CMK (cell line): ENCODE measurements around the gene OSGIN1.

Source experiments
- DNase-seq: peaks from one replicate; pipeline ENCODE4 v3.0.0-alpha.2; 2010; ENCODE audit warnings: low read depth

The OSGIN1 gene

GRCh38 chr16:83971165-83972130 lies 18.4 kb downstream of the OSGIN1 start:
- no peak for DNase-seq

DNA sequence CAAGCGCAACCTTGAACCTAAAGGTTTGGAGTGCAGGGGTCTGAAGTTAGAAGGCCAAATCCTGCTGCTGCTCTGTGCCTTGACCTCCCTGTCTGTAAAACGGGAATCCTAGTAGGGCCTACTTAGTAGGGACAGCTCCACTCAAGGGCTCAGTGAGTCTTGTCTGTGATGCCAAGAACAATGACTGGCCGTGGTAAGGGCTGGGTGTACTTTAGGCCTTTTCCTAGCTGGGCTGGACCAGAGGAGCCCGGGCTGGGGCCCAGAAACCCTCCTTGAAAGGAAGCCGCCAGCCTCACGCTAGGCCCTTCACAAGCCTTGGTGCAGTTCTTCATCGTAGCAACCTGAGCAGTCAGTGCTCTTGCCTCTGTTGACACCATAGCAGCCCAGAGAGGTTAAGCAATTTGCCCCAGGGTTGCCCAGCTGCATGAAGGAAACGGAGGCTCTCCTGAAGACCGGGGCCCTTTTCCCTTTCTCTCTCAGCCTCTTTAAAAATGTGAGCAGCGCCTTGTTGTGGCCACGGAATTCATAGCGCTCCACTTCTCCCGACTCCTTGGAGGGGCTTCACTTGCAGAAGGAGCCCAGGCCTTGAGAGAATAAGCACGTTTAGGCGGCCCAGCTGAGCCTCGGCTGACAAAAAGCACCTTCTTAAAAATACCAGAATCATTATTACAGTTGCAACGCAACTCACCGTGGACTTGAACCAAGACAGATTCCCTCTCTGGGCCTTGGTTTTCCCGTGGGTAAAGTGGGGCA lies 19.4 kb downstream of the OSGIN1 start:
- DNase-seq = no peak

DNA sequence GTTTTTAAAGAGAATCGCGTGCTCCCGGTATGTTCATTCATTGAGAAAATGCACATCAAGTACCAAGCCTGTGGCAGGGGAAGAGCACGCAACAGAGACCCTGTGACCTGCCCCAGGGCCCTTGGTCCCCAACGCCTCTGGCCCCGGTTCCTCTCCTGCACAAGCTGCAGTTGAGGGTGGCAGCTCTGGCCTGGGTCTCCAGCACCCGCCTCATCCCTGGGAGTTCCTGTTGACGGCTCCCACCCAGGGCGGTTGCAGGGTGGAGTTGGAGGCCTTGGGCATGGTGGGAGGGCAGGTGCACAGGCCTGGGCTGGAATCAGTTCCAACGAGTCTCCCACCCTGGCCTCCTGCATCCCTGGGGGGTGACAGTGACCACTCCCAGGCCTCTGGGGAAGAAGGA lies 20.0 kb downstream of the OSGIN1 start:
- DNase-seq = no peak

GRCh38 chr16:83973581-83974385 lies 20.7 kb downstream of the OSGIN1 start:
- DNase-seq = no peak

- DNase-seq = no peak
These were observed 21.4 kb downstream of the OSGIN1 start for GRCh38 chr16:83974475-83974874.

- no peak for DNase-seq
These were observed 22.7 kb downstream of the OSGIN1 start for GRCh38 chr16:83975590-83976260.

DNA sequence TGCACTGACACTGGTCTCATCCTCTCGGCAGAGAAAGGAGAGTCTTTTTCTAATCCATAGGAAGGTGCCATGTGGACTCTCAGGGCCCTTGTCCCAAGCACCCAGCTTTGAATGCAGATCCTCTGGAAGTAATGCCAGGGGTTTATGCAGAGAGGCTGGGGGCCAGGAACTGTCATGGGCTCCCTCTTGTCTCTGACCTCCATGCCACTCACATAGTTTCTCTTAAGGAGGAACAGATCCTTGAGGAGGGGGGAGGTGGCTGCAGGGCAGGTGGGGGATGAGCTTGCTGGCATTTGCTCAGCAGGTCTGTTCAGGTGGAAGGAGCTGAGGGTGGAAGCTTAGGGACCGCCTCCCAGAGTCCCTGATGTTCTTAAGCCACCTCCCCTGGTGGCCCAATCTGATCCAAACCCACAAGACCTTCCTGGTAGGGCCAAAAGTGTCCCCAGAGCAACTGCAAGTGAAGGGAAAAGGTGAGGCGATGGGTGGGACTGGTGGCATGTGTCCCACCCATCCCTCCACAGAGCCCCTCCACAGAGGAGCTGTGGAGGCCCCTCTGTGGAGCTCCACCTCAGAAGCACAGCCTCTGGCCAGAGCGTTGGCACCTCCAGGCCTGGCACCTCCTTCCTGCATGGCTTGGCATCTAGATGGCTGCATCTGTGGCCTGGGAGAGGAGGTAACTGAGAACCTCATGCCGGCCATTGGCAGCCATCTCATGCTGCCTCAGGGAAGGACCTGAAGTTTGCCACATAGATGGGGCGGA lies 24.2 kb downstream of the OSGIN1 start:
- no peak for DNase-seq

DNA sequence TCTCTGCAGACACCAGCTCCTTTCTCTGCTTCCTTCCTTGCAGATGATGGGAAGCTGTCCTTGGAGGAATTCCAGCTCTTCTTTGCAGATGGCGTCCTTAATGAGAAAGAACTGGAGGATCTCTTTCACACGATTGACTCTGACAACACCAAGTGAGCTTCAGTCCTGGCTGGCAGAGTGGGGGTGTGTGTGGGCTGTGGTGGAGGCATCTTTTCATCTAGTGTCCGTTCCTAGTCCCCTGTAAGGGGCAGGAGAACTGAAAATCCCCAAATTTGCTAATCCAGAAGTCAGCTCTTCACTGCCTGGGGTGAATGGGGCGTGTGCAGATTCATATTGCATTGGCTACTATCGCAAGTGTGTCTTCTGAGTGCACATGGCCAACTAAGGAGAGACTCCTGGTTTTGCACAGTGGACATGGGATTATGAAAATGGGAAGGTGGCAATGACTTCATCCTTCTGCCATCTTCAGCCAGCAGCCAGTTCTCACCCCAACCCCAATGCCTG lies 25.4 kb downstream of the OSGIN1 start:
- no peak for DNase-seq

GRCh38 chr16:83979441-83979840 lies 26.4 kb downstream of the OSGIN1 start:
- no peak for DNase-seq

- no peak for DNase-seq
These were observed 27.8 kb downstream of the OSGIN1 start for GRCh38 chr16:83980794-83981193.

- no peak for DNase-seq
These were observed 28.8 kb downstream of the OSGIN1 start for GRCh38 chr16:83981799-83982198.

DNA sequence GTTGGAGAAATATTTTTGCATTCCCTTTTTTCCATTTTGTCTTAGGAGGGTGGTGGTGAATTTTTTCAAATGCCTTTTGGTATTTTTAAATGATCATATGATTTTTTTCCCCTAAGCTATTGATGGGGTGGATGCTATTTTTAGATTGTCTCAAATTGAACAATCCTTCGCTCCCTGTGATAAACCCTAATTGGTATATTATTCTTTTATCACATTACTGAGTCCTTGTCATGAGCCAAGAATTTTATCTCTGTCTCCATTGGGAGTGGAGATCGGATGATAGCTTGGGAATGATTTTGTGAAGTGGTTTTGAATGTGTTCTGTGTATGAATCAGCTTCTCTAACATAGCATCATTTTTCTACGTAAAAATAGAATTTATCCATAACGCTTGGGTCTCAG lies 30.5 kb downstream of the OSGIN1 start:
- no peak for DNase-seq

GRCh38 chr16:83989300-83989699 lies 36.3 kb downstream of the OSGIN1 start:
- no peak for DNase-seq

GRCh38 chr16:83990492-83990891 lies 37.5 kb downstream of the OSGIN1 start:
- DNase-seq = no peak

DNA sequence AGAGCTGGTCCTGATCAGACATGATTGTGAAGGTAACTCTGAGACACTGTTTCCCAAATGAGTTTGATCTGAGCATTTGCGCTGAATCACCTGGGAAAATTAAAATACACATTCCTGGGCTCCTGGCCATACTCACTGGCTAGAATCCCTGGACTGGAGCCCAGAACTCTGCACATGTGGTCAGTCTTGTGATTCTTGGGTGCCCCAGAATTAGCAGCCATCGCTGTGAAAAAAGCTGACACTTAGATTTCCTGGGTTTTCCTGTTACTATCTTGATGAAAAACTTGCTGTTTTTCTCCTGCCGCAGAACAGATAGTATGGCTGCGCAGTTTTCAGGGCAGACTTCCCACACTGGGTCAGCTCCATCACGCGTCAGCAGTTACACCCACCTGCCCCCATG lies 39.6 kb downstream of the OSGIN1 start:
- DNase-seq = no peak

GRCh38 chr16:83994087-83994486 lies 41.0 kb downstream of the OSGIN1 start:
- no peak for DNase-seq

GRCh38 chr16:83994703-83995102 lies 41.7 kb downstream of the OSGIN1 start:
- DNase-seq = no peak

DNA sequence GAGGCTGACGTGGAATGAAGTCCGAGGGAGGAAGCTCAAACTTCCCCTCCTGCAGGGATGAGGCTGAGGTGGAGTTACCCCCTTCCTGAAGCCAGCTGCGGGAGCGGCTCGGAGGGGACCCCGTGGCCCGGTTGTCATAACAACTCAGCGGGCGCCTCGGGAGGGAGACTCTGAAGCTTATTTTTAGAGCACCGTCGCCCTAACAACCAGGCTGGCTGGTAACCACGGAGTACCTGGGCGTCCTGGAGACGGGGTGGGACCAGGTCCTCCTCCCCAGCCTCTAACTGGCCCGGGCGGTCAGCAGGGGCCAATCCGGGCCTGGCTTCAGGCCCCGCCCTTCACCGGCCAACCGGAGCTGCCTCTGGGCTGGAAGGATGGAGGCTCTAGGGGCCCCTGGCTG lies 42.7 kb downstream of the OSGIN1 start:
- DNase-seq = no peak

DNA sequence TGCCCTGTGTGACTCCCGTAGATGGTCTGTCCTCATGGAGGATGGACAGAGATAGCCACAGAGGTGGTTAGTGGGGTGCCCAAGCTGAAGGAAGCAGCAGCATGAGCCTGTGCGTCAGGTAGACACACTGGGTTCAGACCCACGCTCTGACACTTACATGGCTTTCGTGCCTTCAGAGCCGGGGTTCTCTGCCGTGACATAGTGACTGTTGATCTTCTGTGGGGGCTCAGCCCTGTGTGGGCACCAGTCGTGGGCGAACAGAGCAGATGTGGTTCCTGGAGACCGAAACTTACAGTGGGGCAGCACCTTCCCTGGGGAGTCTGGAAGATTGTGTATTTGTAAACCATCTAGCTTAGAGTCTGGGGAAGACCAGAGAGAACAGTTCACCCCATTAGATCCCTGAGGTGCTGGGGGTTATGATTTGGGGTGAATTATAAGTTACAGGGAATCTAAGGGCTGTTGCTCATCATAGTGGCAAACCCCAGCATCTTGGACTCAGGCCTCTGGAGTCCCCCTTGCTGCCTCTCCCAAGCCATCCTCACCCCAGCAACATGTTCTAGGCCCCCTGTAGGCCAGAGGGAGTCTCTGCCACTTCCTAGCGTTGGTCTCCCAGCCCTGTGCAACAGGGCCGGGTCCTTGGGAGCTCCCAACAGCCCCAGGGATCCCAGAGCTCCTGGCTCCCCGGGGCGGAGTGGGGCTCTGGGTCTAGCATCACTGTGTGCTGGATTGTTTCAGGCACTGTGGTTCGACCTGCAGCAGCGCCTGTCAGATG lies 43.6 kb downstream of the OSGIN1 start:
- no peak for DNase-seq

GRCh38 chr16:83998091-83998490 lies 45.1 kb downstream of the OSGIN1 start:
- no peak for DNase-seq
